Measurements from ENCODE around the gene MSH4. TPM values are rescaled to one million over a fixed set of nuclear protein-coding genes. Genes with fewer than 3 reads are reported as not detected.
A peak's percentile ranks its signal among the peaks of the same experiment; 100 is the strongest.
"Not testable (repeated sequence)": the region's sequence is repeated elsewhere in the genome, so short reads cannot be mapped to it uniquely, and the experiment has no call there.

Gene MSH4
- total RNA-seq, 1 donor = 0.09 TPM

- TF ChIP-seq CTCF (IDR thresholded peaks at IDR 0.05; ENCODE audit: insufficient read depth, low read length) = no peak
- no peak overlapping the region for H3K4me3 ChIP-seq (ENCODE audit: low read depth, low read length)
- no peak for DNase-seq (ENCODE audit: low read depth)
Observed at GRCh38 chr1:75797606-75798216, 1.0 kb downstream of the MSH4 start.

GRCh38 chr1:75801480-75801879 is 4.8 kb downstream of the MSH4 start:
- not testable (repeated sequence) for H3K4me3 ChIP-seq (ENCODE audit: low read depth, low read length); DNase-seq (ENCODE audit: low read depth)

- DNase-seq (ENCODE audit: low read depth) = no peak
- no peak for TF ChIP-seq CTCF (IDR thresholded peaks at IDR 0.05; ENCODE audit: insufficient read depth, low read length)
- H3K4me3 ChIP-seq (ENCODE audit: low read depth, low read length) = no peak overlapping the region
Observed at GRCh38 chr1:75808921-75809320, 12.2 kb downstream of the MSH4 start.

GRCh38 chr1:75810113-75810512 is 13.4 kb downstream of the MSH4 start:
- DNase-seq (ENCODE audit: low read depth); H3K4me3 ChIP-seq (ENCODE audit: low read depth, low read length): not testable (repeated sequence)

GRCh38 chr1:75811211-75811981 is 14.7 kb downstream of the MSH4 start:
- TF ChIP-seq CTCF (IDR thresholded peaks at IDR 0.05; ENCODE audit: insufficient read depth, low read length) = no peak
- no peak overlapping the region for H3K4me3 ChIP-seq (ENCODE audit: low read depth, low read length)
- DNase-seq (ENCODE audit: low read depth) = peak; percentile 60

GRCh38 chr1:75812065-75812464 is 15.4 kb downstream of the MSH4 start:
- TF ChIP-seq CTCF (IDR thresholded peaks at IDR 0.05; ENCODE audit: insufficient read depth, low read length) = no peak
- DNase-seq (ENCODE audit: low read depth) = no peak
- H3K4me3 ChIP-seq (ENCODE audit: low read depth, low read length) = no peak overlapping the region

GRCh38 chr1:75823596-75823995 is 26.9 kb downstream of the MSH4 start:
- not testable (repeated sequence) for H3K4me3 ChIP-seq (ENCODE audit: low read depth, low read length); DNase-seq (ENCODE audit: low read depth)

- no peak for DNase-seq (ENCODE audit: low read depth)
- no peak overlapping the region for H3K4me3 ChIP-seq (ENCODE audit: low read depth, low read length)
- TF ChIP-seq CTCF (IDR thresholded peaks at IDR 0.05; ENCODE audit: insufficient read depth, low read length) = no peak
Observed at GRCh38 chr1:75836528-75837100, 39.9 kb downstream of the MSH4 start.

Measured in fibroblast of the aortic adventitia (primary cell).